Measurements from ENCODE around the gene PDE6H. TPM values are rescaled to one million over a fixed set of nuclear protein-coding genes. Genes with fewer than 3 reads are reported as not detected.

Gene PDE6H
- total RNA-seq, 1 donor from 2014 or later: not detected

DNA sequence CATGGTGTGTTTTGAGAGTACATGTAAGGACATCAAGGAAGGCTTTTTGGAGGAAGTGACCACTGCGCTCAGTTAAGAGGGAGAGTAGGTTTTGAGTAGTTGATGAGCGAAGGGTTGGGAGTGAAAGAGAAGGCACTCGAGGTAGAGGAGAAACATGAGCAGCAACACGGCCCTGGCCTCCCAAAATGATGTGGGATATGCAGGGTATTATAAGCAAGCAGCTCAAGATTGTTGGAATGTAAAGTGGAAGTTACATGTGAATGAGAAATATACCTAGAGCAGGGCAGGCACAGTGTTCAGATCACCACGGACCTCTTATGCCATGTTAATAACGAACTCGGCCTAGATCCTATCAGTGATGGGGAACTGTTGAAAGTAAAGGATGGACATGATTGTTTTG lies 9.3 kb upstream of the PDE6H start:
- no peaks in the 10 kb centered on the region for H3F3A ChIP-seq (ENCODE audit: low read depth)
- no peaks in the 10 kb centered on the region for H4K20me1 ChIP-seq (ENCODE audit: low read depth)
- no peaks in the 10 kb centered on the region for H3K27me3 ChIP-seq
- TF ChIP-seq EZH2phosphoT487 (IDR thresholded peaks at IDR 0.05) (no peak), EZH2 (IDR thresholded peaks at IDR 0.05) (no peak)
- TF ChIP-seq, protein P1, sequence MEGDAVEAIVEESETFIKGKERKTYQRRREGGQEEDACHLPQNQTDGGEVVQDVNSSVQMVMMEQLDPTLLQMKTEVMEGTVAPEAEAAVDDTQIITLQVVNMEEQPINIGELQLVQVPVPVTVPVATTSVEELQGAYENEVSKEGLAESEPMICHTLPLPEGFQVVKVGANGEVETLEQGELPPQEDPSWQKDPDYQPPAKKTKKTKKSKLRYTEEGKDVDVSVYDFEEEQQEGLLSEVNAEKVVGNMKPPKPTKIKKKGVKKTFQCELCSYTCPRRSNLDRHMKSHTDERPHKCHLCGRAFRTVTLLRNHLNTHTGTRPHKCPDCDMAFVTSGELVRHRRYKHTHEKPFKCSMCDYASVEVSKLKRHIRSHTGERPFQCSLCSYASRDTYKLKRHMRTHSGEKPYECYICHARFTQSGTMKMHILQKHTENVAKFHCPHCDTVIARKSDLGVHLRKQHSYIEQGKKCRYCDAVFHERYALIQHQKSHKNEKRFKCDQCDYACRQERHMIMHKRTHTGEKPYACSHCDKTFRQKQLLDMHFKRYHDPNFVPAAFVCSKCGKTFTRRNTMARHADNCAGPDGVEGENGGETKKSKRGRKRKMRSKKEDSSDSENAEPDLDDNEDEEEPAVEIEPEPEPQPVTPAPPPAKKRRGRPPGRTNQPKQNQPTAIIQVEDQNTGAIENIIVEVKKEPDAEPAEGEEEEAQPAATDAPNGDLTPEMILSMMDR (IDR thresholded peaks at IDR 0.05): no peak
- Mint-ChIP-seq H3K27ac (no peak overlapping the region), H3K27me3 (ENCODE audit: insufficient read depth, low read depth) (peaks cover 3% of the 10 kb centered on the region), H3K4me3 (no peak overlapping the region), H3K36me3 (no peaks in the 10 kb centered on the region), H3K4me1 (no peaks in the 10 kb centered on the region), H3K9me3 (no peaks in the 10 kb centered on the region)
- no peaks in the 10 kb centered on the region for H3K79me2 ChIP-seq (ENCODE audit: low read depth)
- H3K9me3 ChIP-seq (ENCODE audit: low read depth): no peaks in the 10 kb centered on the region
- no peak overlapping the region for H3K27ac ChIP-seq
- no peaks in the 10 kb centered on the region for H3K36me3 ChIP-seq
- DNase-seq (ENCODE audit: low spot score): no peak
- no peak overlapping the region for H3K4me3 ChIP-seq
- H3K4me1 ChIP-seq: no peaks in the 10 kb centered on the region
- no peak overlapping the region for H2AFZ ChIP-seq (replicated peaks)
- H3K9ac ChIP-seq: no peak overlapping the region
- H3K4me2 ChIP-seq: no peak overlapping the region

DNA sequence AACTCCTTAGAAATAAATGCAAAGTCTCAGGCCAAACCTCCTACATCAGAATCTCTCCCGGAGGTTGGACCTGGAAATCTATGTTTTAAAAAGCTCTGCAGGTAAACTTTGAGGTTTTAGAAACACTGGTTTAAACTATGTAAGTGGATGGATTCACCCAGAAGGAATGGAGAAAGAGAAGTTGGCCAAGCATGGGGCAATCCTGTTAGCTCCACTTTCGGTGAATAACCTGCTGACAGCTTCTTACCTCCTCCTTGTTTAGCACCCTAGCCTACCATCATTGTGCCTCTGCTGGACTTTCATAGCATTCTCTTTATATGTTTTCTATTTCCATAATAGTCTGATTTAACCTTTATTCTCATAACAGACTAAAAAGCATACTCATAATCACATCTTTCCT lies 8.4 kb upstream of the PDE6H start:
- TF ChIP-seq EZH2 (IDR thresholded peaks at IDR 0.05): no peak
- TF ChIP-seq, protein P1 (IDR thresholded peaks at IDR 0.05): no peak
- no peak for TF ChIP-seq EZH2phosphoT487 (IDR thresholded peaks at IDR 0.05)
- H3K4me1 Mint-ChIP-seq: no peaks in the 10 kb centered on the region
- H3K4me1 ChIP-seq: no peaks in the 10 kb centered on the region

DNA sequence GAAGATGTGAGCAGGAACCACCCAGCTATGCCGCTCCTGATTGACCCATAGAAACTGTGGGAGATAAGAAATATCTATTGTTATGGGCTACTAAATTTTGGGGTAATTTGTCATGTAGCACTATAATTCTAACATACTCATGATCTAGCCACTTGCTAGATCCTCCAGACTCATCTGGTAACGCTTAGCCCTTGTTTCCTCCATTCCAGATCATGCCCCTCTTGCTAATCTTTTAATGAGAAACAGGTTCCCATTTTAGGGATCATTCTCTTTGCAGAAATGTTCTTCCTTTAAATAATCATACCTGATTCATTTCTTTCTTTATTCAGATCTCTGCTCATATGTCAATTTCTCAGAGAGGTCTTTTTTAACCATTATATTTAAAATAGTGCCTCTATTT lies 7.6 kb upstream of the PDE6H start:
- no peak for DNase-seq (ENCODE audit: low spot score)
- H3K4me3 Mint-ChIP-seq: no peak overlapping the region
- no peak overlapping the region for H3K27ac Mint-ChIP-seq

More for the DNA sequence above, 8.4 kb upstream of the PDE6H start:
- no peak for DNase-seq (ENCODE audit: low spot score)
- Histone ChIP-seq H3K27me3 (no peaks in the 10 kb centered on the region), H3K9ac (no peak overlapping the region), H4K20me1 (ENCODE audit: low read depth) (no peaks in the 10 kb centered on the region), H2AFZ (replicated peaks) (no peak overlapping the region), H3K4me3 (no peak overlapping the region), H3F3A (ENCODE audit: low read depth) (no peaks in the 10 kb centered on the region), H3K79me2 (ENCODE audit: low read depth) (no peaks in the 10 kb centered on the region), H3K4me2 (no peak overlapping the region), H3K36me3 (no peaks in the 10 kb centered on the region), H3K9me3 (ENCODE audit: low read depth) (no peaks in the 10 kb centered on the region), H3K27ac (no peak overlapping the region)
- Mint-ChIP-seq H3K36me3 (no peaks in the 10 kb centered on the region), H3K27ac (no peak overlapping the region), H3K4me3 (no peak overlapping the region), H3K9me3 (no peaks in the 10 kb centered on the region), H3K27me3 (ENCODE audit: insufficient read depth, low read depth) (peaks cover 3% of the 10 kb centered on the region)

More for the DNA sequence above, 7.6 kb upstream of the PDE6H start:
- no peaks in the 10 kb centered on the region for H3K9me3 Mint-ChIP-seq
- H3K4me3 ChIP-seq: no peak overlapping the region
- no peaks in the 10 kb centered on the region for H3F3A ChIP-seq (ENCODE audit: low read depth)
- no peak overlapping the region for H3K27ac ChIP-seq
- H3K27me3 ChIP-seq: no peaks in the 10 kb centered on the region
- H3K79me2 ChIP-seq (ENCODE audit: low read depth): no peaks in the 10 kb centered on the region
- H4K20me1 ChIP-seq (ENCODE audit: low read depth): no peaks in the 10 kb centered on the region
- H3K9ac ChIP-seq: no peak overlapping the region
- H3K27me3 Mint-ChIP-seq (ENCODE audit: insufficient read depth, low read depth): peaks cover 3% of the 10 kb centered on the region
- no peak overlapping the region for H3K4me2 ChIP-seq
- no peaks in the 10 kb centered on the region for H3K36me3 ChIP-seq
- no peak for TF ChIP-seq EZH2 (IDR thresholded peaks at IDR 0.05)
- TF ChIP-seq, protein P1 (IDR thresholded peaks at IDR 0.05): no peak
- no peak for TF ChIP-seq EZH2phosphoT487 (IDR thresholded peaks at IDR 0.05)
- H2AFZ ChIP-seq (replicated peaks): no peak overlapping the region
- H3K4me1 ChIP-seq: no peaks in the 10 kb centered on the region
- no peaks in the 10 kb centered on the region for H3K36me3 Mint-ChIP-seq
- no peaks in the 10 kb centered on the region for H3K9me3 ChIP-seq (ENCODE audit: low read depth)
- no peaks in the 10 kb centered on the region for H3K4me1 Mint-ChIP-seq

Data from neural progenitor cell (in vitro differentiated cells).